HG02970 (cell line): ENCODE measurements around the gene PDCD6IP.
"Not testable (repeated sequence)": the region's sequence is repeated elsewhere in the genome, so short reads cannot be mapped to it uniquely, and the experiment has no call there.

ENCODE experiments used
- ATAC-seq: cut with Tn5 transposase; IDR thresholded peaks from one replicate; pipeline ENCODE4 v1.9.1; 2021; ENCODE audit warnings: mild to moderate bottlenecking, moderate library complexity, moderate number of reproducible peaks; ENCODE audit not compliant: unreplicated experiment, low FRiP score

Gene PDCD6IP, protein sequence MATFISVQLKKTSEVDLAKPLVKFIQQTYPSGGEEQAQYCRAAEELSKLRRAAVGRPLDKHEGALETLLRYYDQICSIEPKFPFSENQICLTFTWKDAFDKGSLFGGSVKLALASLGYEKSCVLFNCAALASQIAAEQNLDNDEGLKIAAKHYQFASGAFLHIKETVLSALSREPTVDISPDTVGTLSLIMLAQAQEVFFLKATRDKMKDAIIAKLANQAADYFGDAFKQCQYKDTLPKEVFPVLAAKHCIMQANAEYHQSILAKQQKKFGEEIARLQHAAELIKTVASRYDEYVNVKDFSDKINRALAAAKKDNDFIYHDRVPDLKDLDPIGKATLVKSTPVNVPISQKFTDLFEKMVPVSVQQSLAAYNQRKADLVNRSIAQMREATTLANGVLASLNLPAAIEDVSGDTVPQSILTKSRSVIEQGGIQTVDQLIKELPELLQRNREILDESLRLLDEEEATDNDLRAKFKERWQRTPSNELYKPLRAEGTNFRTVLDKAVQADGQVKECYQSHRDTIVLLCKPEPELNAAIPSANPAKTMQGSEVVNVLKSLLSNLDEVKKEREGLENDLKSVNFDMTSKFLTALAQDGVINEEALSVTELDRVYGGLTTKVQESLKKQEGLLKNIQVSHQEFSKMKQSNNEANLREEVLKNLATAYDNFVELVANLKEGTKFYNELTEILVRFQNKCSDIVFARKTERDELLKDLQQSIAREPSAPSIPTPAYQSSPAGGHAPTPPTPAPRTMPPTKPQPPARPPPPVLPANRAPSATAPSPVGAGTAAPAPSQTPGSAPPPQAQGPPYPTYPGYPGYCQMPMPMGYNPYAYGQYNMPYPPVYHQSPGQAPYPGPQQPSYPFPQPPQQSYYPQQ

GRCh38 chr3:33798418-33799201 is at the start of gene PDCD6IP:
TSS of gene PDCD6IP (plus strand) at chr3:33798630. CDS start at chr3:33798729, 99 bp downstream.
- ATAC-seq = peak; percentile 91

GRCh38 chr3:33749546-33750210 is 48.8 kb upstream of the PDCD6IP start:
- ATAC-seq = no peak

DNA sequence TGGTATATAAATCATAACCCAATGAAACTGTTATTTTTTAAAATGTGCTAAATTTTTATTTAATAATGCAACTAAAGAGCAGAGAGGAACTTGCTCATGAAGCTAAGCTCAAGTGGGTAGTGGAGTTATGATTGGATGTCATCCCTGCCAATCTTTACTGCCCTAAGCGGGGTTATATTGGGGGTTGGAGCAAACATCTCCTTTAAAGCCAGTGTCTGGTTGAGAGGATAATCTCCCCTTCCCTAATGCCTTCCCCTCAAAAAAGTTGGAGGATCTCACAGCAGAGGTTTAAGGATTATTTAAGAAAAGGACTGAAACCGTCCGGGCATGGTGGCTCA is 48.2 kb upstream of the PDCD6IP start:
- no peak for ATAC-seq

GRCh38 chr3:33751336-33751735 is 47.1 kb upstream of the PDCD6IP start:
- ATAC-seq = no peak

GRCh38 chr3:33754391-33754790 is 44.0 kb upstream of the PDCD6IP start:
- not testable (repeated sequence) for ATAC-seq

DNA sequence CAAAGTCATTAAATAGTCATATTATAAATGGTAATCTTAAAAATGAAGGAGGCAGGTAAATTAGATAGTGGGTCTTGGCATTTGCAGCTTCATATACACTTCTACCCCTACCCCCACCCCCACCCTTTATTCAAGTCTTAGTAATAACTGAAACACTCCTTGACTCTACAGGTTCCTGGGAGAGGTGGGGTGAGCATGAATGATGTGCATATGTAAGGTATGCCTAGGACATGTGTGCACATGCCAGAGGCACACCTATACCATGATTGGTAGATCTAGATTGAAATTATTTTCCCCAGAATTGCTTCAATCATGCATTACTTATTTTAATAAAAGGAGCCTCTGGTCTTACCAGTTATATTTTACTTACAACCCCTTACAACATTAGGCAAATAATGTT is 40.1 kb upstream of the PDCD6IP start:
- ATAC-seq = no peak

DNA sequence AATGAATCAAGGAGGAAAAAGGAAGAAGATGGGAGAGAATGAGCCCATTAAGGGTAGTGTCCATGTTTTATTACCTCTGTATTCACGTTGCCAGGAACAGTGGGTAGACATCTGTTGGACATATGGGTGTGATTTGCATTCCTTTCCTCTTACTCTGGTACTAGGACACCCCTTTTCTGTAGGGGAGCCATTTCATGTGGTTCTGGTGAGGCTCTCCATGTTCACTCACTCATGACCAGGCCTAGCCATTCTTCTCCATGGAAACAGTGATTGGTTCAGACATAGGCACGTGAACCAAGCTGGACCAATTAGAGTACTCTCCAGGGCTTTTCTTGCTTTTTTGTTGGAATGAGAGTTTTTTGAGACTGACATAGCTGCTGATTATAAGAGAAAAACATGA is 39.6 kb upstream of the PDCD6IP start:
- no peak for ATAC-seq

GRCh38 chr3:33768578-33769330 is 29.7 kb upstream of the PDCD6IP start:
- ATAC-seq = no peak

- no peak for ATAC-seq
Measured at GRCh38 chr3:33773637-33774036, 24.8 kb upstream of the PDCD6IP start.

DNA sequence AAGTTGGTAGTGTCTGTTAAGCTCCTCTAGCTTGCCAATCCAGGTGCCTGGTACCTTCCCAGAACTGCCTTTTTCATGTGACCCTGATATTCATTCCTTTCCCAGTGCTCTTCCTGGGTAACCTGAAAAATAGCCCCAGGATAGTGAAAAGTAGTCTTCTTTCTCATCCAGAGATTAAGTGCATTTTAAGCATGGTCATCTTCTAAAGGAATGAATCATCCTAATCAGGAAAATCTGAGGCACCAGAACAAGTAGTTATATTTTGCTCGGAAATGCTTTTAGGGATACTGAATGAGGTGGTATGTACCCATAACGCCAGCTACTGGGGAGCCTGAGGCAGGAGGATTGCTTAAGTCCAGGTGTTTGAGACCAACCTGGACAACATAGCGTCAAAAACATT is 23.1 kb upstream of the PDCD6IP start:
- ATAC-seq = no peak

DNA sequence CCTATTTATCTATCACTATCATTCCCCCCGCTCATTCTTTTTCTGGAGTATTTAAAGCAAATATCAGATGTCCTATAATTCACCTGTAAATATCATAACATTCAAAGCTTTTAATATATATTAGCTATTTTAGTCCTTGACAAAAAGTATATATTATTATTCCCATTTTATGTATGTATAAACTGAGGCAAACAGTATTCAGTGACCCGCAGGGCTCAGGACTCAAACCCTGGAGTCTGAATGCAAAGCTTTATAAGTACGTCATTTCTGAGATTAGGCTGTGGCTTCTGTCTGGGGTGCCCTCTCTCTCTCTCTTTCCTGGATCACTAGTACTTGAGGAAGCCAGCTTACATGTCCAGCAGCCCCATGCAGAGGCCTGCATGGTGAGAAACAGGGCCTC is 20.4 kb upstream of the PDCD6IP start:
- no peak for ATAC-seq

- ATAC-seq = no peak
Measured at GRCh38 chr3:33779751-33780150, 18.7 kb upstream of the PDCD6IP start.

DNA sequence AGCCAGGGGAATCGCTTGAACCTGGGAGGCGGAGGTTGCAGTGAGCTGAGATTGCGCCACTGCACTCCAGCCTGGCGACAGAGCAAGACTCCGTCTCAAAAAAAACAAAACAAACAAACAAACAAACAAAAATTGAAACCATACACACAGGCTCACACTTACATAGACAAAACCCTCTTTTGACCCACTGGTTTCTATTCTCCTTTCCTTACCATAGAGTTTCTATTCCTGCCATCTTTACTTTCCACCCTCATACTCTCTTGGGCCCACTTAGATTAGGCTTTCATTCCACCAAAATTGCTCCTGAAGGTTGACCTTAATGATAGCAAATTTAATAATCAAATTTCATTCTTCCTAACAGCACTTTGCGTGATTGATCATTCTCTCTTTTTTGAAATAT is 17.0 kb upstream of the PDCD6IP start:
- not testable (repeated sequence) for ATAC-seq

- ATAC-seq = no peak
Measured at GRCh38 chr3:33786565-33787327, 11.7 kb upstream of the PDCD6IP start.

- peak; percentile 75 for ATAC-seq
Measured at GRCh38 chr3:33787328-33788009, 11.0 kb upstream of the PDCD6IP start.

GRCh38 chr3:33789183-33789954 is 9.1 kb upstream of the PDCD6IP start:
- no peak for ATAC-seq

- no peak for ATAC-seq
Measured at GRCh38 chr3:33790091-33790490, 8.3 kb upstream of the PDCD6IP start.
